ENCODE results near the gene GTF3A.

The GTF3A gene

GRCh38 chr13:27419328-27419727 is 5.1 kb upstream of the GTF3A start:
- Histone ChIP-seq H3K36me3 (ENCODE audit: control insufficient read depth, insufficient read depth, low read length) (no peaks in the 10 kb centered on the region), H3K27me3 (replicated peaks; ENCODE audit: control insufficient read depth, insufficient read depth, low read length) (peaks cover 2% of the 10 kb centered on the region; the same call in 1 of the 2 replicates), H3K4me3 (replicated peaks; ENCODE audit: low read depth, low read length) (no peak overlapping the region)
- no peak for DNase-seq (ENCODE audit: extremely low read depth, insufficient read length)
- no peak for TF ChIP-seq CTCF (IDR thresholded peaks at IDR 0.05; ENCODE audit: insufficient read depth, low read length, poor library complexity, severe bottlenecking)

- DNase-seq (ENCODE audit: extremely low read depth, insufficient read length): no peak
- no peak for TF ChIP-seq CTCF (IDR thresholded peaks at IDR 0.05; ENCODE audit: insufficient read depth, low read length, poor library complexity, severe bottlenecking)
- H3K36me3 ChIP-seq (ENCODE audit: control insufficient read depth, insufficient read depth, low read length): no peaks in the 10 kb centered on the region
- H3K27me3 ChIP-seq (replicated peaks; ENCODE audit: control insufficient read depth, insufficient read depth, low read length): peaks cover 2% of the 10 kb centered on the region; the same call in 1 of the 2 replicates
- H3K4me3 ChIP-seq (replicated peaks; ENCODE audit: low read depth, low read length): no peak overlapping the region
Observed at GRCh38 chr13:27421101-27421871, 3.1 kb upstream of the GTF3A start.

- DNase-seq (ENCODE audit: extremely low read depth, insufficient read length): no peak
- H3K27me3 ChIP-seq (replicated peaks; ENCODE audit: control insufficient read depth, insufficient read depth, low read length): no peaks in the 10 kb centered on the region
- peaks cover 3% of the 10 kb centered on the region for H3K36me3 ChIP-seq (ENCODE audit: control insufficient read depth, insufficient read depth, low read length)
- H3K4me3 ChIP-seq (replicated peaks; ENCODE audit: low read depth, low read length): no peak overlapping the region
- TF ChIP-seq CTCF (IDR thresholded peaks at IDR 0.05; ENCODE audit: insufficient read depth, low read length, poor library complexity, severe bottlenecking): no peak
Observed at GRCh38 chr13:27423333-27423732, 1.1 kb upstream of the GTF3A start.

GRCh38 chr13:27425158-27425917 is 919 bp downstream of the GTF3A start:
- Histone ChIP-seq H3K4me3 (replicated peaks; ENCODE audit: low read depth, low read length) (peak overlapping the region; percentile 77), H3K27me3 (replicated peaks; ENCODE audit: control insufficient read depth, insufficient read depth, low read length) (no peaks in the 10 kb centered on the region), H3K36me3 (ENCODE audit: control insufficient read depth, insufficient read depth, low read length) (peaks cover 11% of the 10 kb centered on the region)
- DNase-seq (ENCODE audit: extremely low read depth, insufficient read length): no peak
- no peak for TF ChIP-seq CTCF (IDR thresholded peaks at IDR 0.05; ENCODE audit: insufficient read depth, low read length, poor library complexity, severe bottlenecking)

- H3K36me3 ChIP-seq (ENCODE audit: control insufficient read depth, insufficient read depth, low read length): peaks cover 13% of the 10 kb centered on the region
- TF ChIP-seq CTCF (IDR thresholded peaks at IDR 0.05; ENCODE audit: insufficient read depth, low read length, poor library complexity, severe bottlenecking): peak; percentile 51
- H3K4me3 ChIP-seq (replicated peaks; ENCODE audit: low read depth, low read length): peak overlapping the region; percentile 77
- H3K27me3 ChIP-seq (replicated peaks; ENCODE audit: control insufficient read depth, insufficient read depth, low read length): no peaks in the 10 kb centered on the region
- DNase-seq (ENCODE audit: extremely low read depth, insufficient read length): peak; percentile 63
Observed at GRCh38 chr13:27425918-27426630, 1.7 kb downstream of the GTF3A start.

Data from GM06990 (cell line).